ENCODE data around the gene SLFN12L. TPM values are rescaled to one million over a fixed set of nuclear protein-coding genes. Genes with fewer than 3 reads are reported as not detected.

SLFN12L gene
- total RNA-seq, 1 donor, result not detected

DNA sequence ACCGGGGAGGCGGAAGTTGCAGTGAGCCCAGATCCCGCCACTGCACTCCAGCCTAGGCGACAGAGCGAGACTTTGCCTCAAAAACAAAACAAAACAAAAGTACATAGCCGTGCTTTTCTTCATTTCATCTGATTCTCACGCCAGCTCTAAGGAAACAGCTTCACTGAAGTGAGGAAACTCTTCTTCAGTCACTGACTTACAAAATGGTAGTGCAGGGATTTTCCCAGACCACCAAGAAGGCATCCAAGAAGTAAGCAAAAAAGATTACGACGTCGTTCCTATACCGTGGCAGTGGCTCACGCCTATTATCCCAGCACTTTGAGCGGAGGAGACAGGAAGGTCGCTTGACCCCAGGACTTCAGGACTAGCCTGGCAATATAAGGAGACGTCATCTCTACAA is 48.5 kb downstream of the SLFN12L start:
- no peak overlapping the region for H3K4me3 ChIP-seq (ENCODE audit: low read depth, low read length)
- TF ChIP-seq, protein P1, sequence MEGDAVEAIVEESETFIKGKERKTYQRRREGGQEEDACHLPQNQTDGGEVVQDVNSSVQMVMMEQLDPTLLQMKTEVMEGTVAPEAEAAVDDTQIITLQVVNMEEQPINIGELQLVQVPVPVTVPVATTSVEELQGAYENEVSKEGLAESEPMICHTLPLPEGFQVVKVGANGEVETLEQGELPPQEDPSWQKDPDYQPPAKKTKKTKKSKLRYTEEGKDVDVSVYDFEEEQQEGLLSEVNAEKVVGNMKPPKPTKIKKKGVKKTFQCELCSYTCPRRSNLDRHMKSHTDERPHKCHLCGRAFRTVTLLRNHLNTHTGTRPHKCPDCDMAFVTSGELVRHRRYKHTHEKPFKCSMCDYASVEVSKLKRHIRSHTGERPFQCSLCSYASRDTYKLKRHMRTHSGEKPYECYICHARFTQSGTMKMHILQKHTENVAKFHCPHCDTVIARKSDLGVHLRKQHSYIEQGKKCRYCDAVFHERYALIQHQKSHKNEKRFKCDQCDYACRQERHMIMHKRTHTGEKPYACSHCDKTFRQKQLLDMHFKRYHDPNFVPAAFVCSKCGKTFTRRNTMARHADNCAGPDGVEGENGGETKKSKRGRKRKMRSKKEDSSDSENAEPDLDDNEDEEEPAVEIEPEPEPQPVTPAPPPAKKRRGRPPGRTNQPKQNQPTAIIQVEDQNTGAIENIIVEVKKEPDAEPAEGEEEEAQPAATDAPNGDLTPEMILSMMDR (IDR thresholded peaks at IDR 0.05; ENCODE audit: insufficient read depth, low read depth, low read length), result no peak
- DNase-seq (ENCODE audit: low read depth), result no peak

DNA sequence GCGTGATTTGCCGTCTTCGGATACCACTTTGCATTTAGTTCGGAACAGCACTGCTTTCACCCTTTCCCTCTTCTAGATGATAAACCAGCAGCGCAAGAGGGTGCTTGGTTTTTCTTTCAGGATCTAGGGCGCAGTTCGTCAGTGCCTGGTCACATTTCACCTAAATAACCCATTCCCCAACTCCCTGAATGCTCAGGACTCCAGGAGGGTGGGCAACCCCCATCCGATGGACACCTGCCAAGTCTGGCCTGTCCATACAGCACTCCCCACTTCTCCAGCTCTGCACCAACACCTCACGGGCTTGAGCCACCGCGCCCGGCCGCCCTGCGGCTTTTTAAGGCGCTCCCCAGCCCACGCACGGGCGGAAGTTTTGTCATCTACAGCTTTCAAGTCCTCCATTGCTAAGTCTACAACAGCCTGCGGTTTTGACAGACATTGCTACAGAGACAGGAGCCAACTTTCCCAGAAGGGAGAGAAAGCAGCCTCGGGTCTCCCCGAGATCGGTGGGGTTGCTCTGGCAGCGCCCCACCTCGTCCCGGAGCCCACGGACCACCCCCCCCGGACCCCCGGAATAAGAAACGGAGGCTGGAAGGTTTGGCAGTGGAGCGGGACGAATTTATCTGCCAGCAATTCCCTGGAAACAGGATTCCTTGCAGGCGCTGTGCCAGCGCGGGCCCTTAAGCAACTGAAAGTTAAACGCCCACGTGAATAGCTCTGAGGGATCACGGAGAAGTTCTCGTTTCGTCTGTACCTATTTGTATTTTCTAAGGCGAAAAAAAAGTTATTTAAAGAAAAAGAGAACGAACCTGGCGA is 50.4 kb downstream of the SLFN12L start:
- H3K4me3 ChIP-seq (ENCODE audit: low read depth, low read length), result peak overlapping the region; percentile 60
- TF ChIP-seq, protein P1 (IDR thresholded peaks at IDR 0.05; ENCODE audit: insufficient read depth, low read depth, low read length), result no peak
- DNase-seq (ENCODE audit: low read depth), result peak; percentile 49

DNA sequence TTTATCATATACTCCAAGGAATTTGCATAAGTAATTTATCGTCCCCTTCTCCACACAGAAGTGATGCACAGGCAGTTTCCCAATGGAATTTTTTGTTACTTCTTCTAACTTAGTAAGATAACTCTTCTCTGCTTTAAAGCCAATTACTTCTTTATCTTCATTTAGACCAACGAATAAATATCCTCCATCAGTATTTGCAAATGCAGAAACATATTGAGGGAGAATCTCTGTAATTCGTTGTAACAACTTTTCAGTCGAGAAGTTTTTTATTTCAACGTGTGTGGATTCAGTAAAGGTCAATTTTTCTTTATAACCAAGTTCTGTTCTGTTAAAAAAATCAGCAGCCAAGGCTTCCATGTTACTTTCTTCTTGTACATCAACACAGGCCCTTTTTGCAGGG is 58.2 kb downstream of the SLFN12L start:
- no peak overlapping the region for H3K4me3 ChIP-seq (ENCODE audit: low read depth, low read length)
- TF ChIP-seq, protein P1 (IDR thresholded peaks at IDR 0.05; ENCODE audit: insufficient read depth, low read depth, low read length), result no peak
- DNase-seq (ENCODE audit: low read depth), result no peak

DNA sequence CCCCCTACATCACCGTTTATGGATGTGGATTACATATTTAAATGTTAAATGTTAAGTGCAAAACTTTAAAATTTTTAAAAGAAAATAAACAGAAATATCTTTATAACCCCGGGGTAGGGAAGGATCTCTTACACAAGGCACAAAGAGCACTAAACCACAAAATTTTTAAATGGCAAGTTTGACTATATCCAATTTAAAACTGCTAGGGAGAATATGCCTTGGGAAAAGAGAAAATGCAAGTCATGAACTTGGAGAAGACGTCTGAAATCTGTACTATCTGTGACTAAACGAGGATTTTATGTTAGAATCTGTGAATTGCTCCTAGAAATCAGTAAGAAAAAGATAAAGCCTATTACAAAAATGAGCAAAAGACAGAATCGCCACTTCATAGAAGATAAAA is 60.2 kb downstream of the SLFN12L start:
- TF ChIP-seq, protein P1 (IDR thresholded peaks at IDR 0.05; ENCODE audit: insufficient read depth, low read depth, low read length), result no peak
- no peak for DNase-seq (ENCODE audit: low read depth)
- H3K4me3 ChIP-seq (ENCODE audit: low read depth, low read length), result no peak overlapping the region

DNA sequence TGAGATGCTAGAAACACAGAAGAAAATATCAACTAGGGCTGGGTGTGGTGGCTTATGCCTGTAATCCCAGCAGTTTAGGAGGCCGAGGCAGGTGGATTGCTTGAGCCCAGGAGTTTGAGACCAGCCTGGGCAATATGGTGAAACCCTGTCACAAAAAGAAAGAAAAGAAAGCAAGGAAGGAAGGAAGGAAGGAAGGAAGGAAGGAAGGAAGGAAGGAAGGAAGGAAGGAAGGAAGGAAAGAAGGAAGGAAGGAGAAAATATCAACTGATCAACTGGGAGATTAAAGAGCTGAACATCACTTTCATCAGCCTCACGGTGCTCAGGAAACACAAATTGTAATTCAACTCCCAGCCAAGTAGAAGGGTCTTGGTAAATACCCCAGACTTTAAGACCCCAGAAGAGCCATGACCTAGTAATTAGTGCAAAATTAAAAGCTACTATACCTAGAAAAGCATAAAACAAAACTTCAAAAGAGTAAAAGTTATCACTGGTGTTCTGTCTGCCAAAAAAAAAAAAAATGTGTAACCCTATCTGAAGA is 61.1 kb downstream of the SLFN12L start:
- DNase-seq (ENCODE audit: low read depth), result no peak
- H3K4me3 ChIP-seq (ENCODE audit: low read depth, low read length), result no peak overlapping the region
- TF ChIP-seq, protein P1 (IDR thresholded peaks at IDR 0.05; ENCODE audit: insufficient read depth, low read depth, low read length), result no peak

DNA sequence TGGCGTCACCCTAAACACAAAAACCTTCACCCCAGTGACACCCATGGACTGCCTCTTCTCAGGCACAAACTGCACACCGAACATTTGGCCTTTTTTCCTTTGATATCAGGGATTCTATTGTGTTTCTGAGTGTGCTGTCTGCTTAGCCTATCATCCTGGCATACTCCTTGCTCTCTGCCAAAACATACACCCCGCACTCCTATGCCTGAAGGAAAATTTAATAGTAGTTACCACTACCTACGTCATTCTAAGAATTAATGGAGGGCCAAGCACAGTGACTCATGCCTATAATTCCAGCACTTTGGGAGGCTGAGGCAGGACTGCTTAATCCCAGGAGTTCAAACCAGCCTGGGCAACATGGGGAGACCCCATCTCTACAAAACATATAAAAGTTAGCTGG is 69.0 kb downstream of the SLFN12L start:
- TF ChIP-seq, protein P1 (IDR thresholded peaks at IDR 0.05; ENCODE audit: insufficient read depth, low read depth, low read length), result no peak
- DNase-seq (ENCODE audit: low read depth), result no peak
- H3K4me3 ChIP-seq (ENCODE audit: low read depth, low read length), result no peak overlapping the region
